ENCODE results near the gene PRDM4. TPM values are rescaled to one million over a fixed set of nuclear protein-coding genes. Genes with fewer than 3 reads are reported as not detected.

Gene PRDM4
- total RNA-seq, 2 donors from 2014 or later, result 39.7 to 42.1 TPM

GRCh38 chr12:107782067-107782466, 21.1 kb upstream of the PRDM4 start:
- peaks cover 10% of the 10 kb centered on the region for H3K36me3 Mint-ChIP-seq (ENCODE audit: low read depth)
- H3K27ac Mint-ChIP-seq, result no peak overlapping the region
- no peaks in the 10 kb centered on the region for H3K9me3 ChIP-seq (ENCODE audit: control insufficient read depth, low read length, poor library complexity, severe bottlenecking)
- peaks cover 2% of the 10 kb centered on the region for H3K4me1 Mint-ChIP-seq
- DNase-seq, result no peak
- no peak for ATAC-seq
- no peak overlapping the region for H3K4me3 Mint-ChIP-seq
- peaks cover 48% of the 10 kb centered on the region for H3K27me3 Mint-ChIP-seq

- no peak overlapping the region for H3K4me3 Mint-ChIP-seq
- peaks cover 2% of the 10 kb centered on the region for H3K4me1 Mint-ChIP-seq
- no peak for ATAC-seq
- peaks cover 10% of the 10 kb centered on the region for H3K36me3 Mint-ChIP-seq (ENCODE audit: low read depth)
- no peak for DNase-seq
- H3K27ac Mint-ChIP-seq, result no peak overlapping the region
- peaks cover 63% of the 10 kb centered on the region for H3K27me3 Mint-ChIP-seq
- no peaks in the 10 kb centered on the region for H3K9me3 ChIP-seq (ENCODE audit: control insufficient read depth, low read length, poor library complexity, severe bottlenecking)
Observed at GRCh38 chr12:107780298-107780697, 19.4 kb upstream of the PRDM4 start.

GRCh38 chr12:107779077-107779831, 18.3 kb upstream of the PRDM4 start:
- Mint-ChIP-seq H3K4me3 (no peak overlapping the region), H3K27ac (no peak overlapping the region), H3K27me3 (peaks cover 71% of the 10 kb centered on the region), H3K36me3 (ENCODE audit: low read depth) (peaks cover 10% of the 10 kb centered on the region), H3K4me1 (peaks cover 8% of the 10 kb centered on the region)
- ATAC-seq (no peak), DNase-seq (no peak)
- no peaks in the 10 kb centered on the region for H3K9me3 ChIP-seq (ENCODE audit: control insufficient read depth, low read length, poor library complexity, severe bottlenecking)

- Mint-ChIP-seq H3K4me1 (peaks cover 15% of the 10 kb centered on the region), H3K27me3 (peaks cover 74% of the 10 kb centered on the region), H3K36me3 (ENCODE audit: low read depth) (peaks cover 10% of the 10 kb centered on the region), H3K27ac (no peak overlapping the region), H3K4me3 (no peak overlapping the region)
- no peaks in the 10 kb centered on the region for H3K9me3 ChIP-seq (ENCODE audit: control insufficient read depth, low read length, poor library complexity, severe bottlenecking)
- no peak for ATAC-seq
- no peak for DNase-seq
Observed at GRCh38 chr12:107778383-107779025, 17.6 kb upstream of the PRDM4 start.

- Mint-ChIP-seq H3K4me3 (no peak overlapping the region), H3K36me3 (ENCODE audit: low read depth) (peaks cover 10% of the 10 kb centered on the region), H3K27ac (no peak overlapping the region), H3K4me1 (peaks cover 15% of the 10 kb centered on the region), H3K27me3 (peaks cover 79% of the 10 kb centered on the region)
- no peaks in the 10 kb centered on the region for H3K9me3 ChIP-seq (ENCODE audit: control insufficient read depth, low read length, poor library complexity, severe bottlenecking)
- ATAC-seq (no peak), DNase-seq (no peak)
Observed at GRCh38 chr12:107776171-107776570, 15.2 kb upstream of the PRDM4 start.

GRCh38 chr12:107775093-107775721, 14.3 kb upstream of the PRDM4 start:
- Mint-ChIP-seq H3K27me3 (peaks cover 83% of the 10 kb centered on the region), H3K4me1 (peaks cover 13% of the 10 kb centered on the region), H3K36me3 (ENCODE audit: low read depth) (peaks cover 5% of the 10 kb centered on the region), H3K4me3 (peak overlapping the region; percentile 73), H3K27ac (no peak overlapping the region)
- no peak for DNase-seq
- ATAC-seq, result peak; percentile 21
- no peaks in the 10 kb centered on the region for H3K9me3 ChIP-seq (ENCODE audit: control insufficient read depth, low read length, poor library complexity, severe bottlenecking)

GRCh38 chr12:107774349-107775029, 13.6 kb upstream of the PRDM4 start, which contains the start of gene ASCL4:
ASCL4 (plus strand) TSS chr12:107774704; CDS start chr12:107775219, 515 bp downstream.
- peaks cover 13% of the 10 kb centered on the region for H3K4me1 Mint-ChIP-seq
- peaks cover 4% of the 10 kb centered on the region for H3K36me3 Mint-ChIP-seq (ENCODE audit: low read depth)
- no peak within 1 kb of the TSS for H3K27ac Mint-ChIP-seq
- H3K27me3 Mint-ChIP-seq, result peaks cover 81% of the 10 kb centered on the region
- H3K9me3 ChIP-seq (ENCODE audit: control insufficient read depth, low read length, poor library complexity, severe bottlenecking), result no peaks in the 10 kb centered on the region
- no peak for ATAC-seq
- no peak for DNase-seq
- H3K4me3 Mint-ChIP-seq, result peak within 1 kb of the TSS; percentile 73

- DNase-seq (no peak), ATAC-seq (no peak)
- Mint-ChIP-seq H3K36me3 (ENCODE audit: low read depth) (no peaks in the 10 kb centered on the region), H3K27ac (no peak overlapping the region), H3K4me3 (no peak overlapping the region), H3K27me3 (peaks cover 29% of the 10 kb centered on the region), H3K4me1 (no peaks in the 10 kb centered on the region)
- no peaks in the 10 kb centered on the region for H3K9me3 ChIP-seq (ENCODE audit: control insufficient read depth, low read length, poor library complexity, severe bottlenecking)
Observed at GRCh38 chr12:107767466-107767865, 6.5 kb upstream of the PRDM4 start.

GRCh38 chr12:107765316-107765715, 4.4 kb upstream of the PRDM4 start:
- Mint-ChIP-seq H3K4me3 (no peak overlapping the region), H3K27ac (no peak overlapping the region), H3K27me3 (peaks cover 10% of the 10 kb centered on the region), H3K4me1 (peaks cover 2% of the 10 kb centered on the region), H3K36me3 (ENCODE audit: low read depth) (no peaks in the 10 kb centered on the region)
- no peaks in the 10 kb centered on the region for H3K9me3 ChIP-seq (ENCODE audit: control insufficient read depth, low read length, poor library complexity, severe bottlenecking)
- ATAC-seq, result no peak
- no peak for DNase-seq

- no peak overlapping the region for H3K27ac Mint-ChIP-seq
- peaks cover 9% of the 10 kb centered on the region for H3K27me3 Mint-ChIP-seq
- no peaks in the 10 kb centered on the region for H3K9me3 ChIP-seq (ENCODE audit: control insufficient read depth, low read length, poor library complexity, severe bottlenecking)
- no peak for ATAC-seq
- no peak overlapping the region for H3K4me3 Mint-ChIP-seq
- H3K36me3 Mint-ChIP-seq (ENCODE audit: low read depth), result no peaks in the 10 kb centered on the region
- H3K4me1 Mint-ChIP-seq, result peaks cover 7% of the 10 kb centered on the region
- no peak for DNase-seq
Observed at GRCh38 chr12:107764626-107765025, 3.7 kb upstream of the PRDM4 start.

GRCh38 chr12:107762874-107763273, 1.9 kb upstream of the PRDM4 start:
- peaks cover 15% of the 10 kb centered on the region for H3K4me1 Mint-ChIP-seq
- no peak for DNase-seq
- H3K4me3 Mint-ChIP-seq, result no peak overlapping the region
- no peaks in the 10 kb centered on the region for H3K36me3 Mint-ChIP-seq (ENCODE audit: low read depth)
- no peak overlapping the region for H3K27ac Mint-ChIP-seq
- H3K9me3 ChIP-seq (ENCODE audit: control insufficient read depth, low read length, poor library complexity, severe bottlenecking), result no peaks in the 10 kb centered on the region
- peaks cover 9% of the 10 kb centered on the region for H3K27me3 Mint-ChIP-seq
- no peak for ATAC-seq

GRCh38 chr12:107761502-107761904, 566 bp upstream of the PRDM4 start:
- Mint-ChIP-seq H3K27me3 (peaks cover 1% of the 10 kb centered on the region), H3K4me3 (peak overlapping the region; percentile 92), H3K36me3 (ENCODE audit: low read depth) (no peaks in the 10 kb centered on the region), H3K27ac (peak overlapping the region; percentile 90), H3K4me1 (peaks cover 19% of the 10 kb centered on the region)
- DNase-seq (no peak), ATAC-seq (no peak)
- no peaks in the 10 kb centered on the region for H3K9me3 ChIP-seq (ENCODE audit: control insufficient read depth, low read length, poor library complexity, severe bottlenecking)

- H3K4me1 Mint-ChIP-seq, result peaks cover 21% of the 10 kb centered on the region
- ATAC-seq, result peak; percentile 22
- peak overlapping the region; percentile 86 for H3K27ac Mint-ChIP-seq
Observed at GRCh38 chr12:107760207-107760808, 629 bp downstream of the PRDM4 start.

More at GRCh38 chr12:107760207-107760808, 629 bp downstream of the PRDM4 start:
- H3K27me3 Mint-ChIP-seq, result no peaks in the 10 kb centered on the region
- peak overlapping the region; percentile 92 for H3K4me3 Mint-ChIP-seq
- H3K36me3 Mint-ChIP-seq (ENCODE audit: low read depth), result no peaks in the 10 kb centered on the region
- DNase-seq, result peak in 2 of 3 donors; percentile 21 to 26
- no peaks in the 10 kb centered on the region for H3K9me3 ChIP-seq (ENCODE audit: control insufficient read depth, low read length, poor library complexity, severe bottlenecking)
